PC-9 (cell line): ENCODE results near the gene TRIP12. TPM values are rescaled to one million over a fixed set of nuclear protein-coding genes. Genes with fewer than 3 reads are reported as not detected.
"Not testable (repeated sequence)": the region's sequence is repeated elsewhere in the genome, so short reads cannot be mapped to it uniquely, and the experiment has no call there.

ENCODE experiments used
- BruUV-seq: library from RNA; stranded (reverse); fragments of 400-500 nt; replicated peaks from 2 replicates; lab custom pipeline; 2021; lab: Mats Ljungman, UMichigan
- CTCF ChIA-PET: fragments of 300-600 bp; sonication (Branson Sonifier 250); formaldehyde crosslinking; loops from one replicate; lab custom pipeline; 2022; ENCODE audit warnings: antibody characterized with exemption; lab: Charles Lee
- POLR2A ChIA-PET: fragments of 300-600 bp; sonication (Branson Sonifier 250); formaldehyde crosslinking; loops from one replicate; lab custom pipeline; 2022; ENCODE audit warnings: antibody characterized with exemption; ENCODE audit not compliant: unreplicated experiment; lab: Charles Lee
- DNase-seq, 2 experiments: peaks; one replicate each; pipeline versions ENCODE4 v3.0.0 to v3.0.0-alpha.2; 2015 to 2022; ENCODE audit warnings: mixed read lengths in 1 of 2
- H2AFZ ChIP-seq: fragments of 200-600 bp; sonication (generic); 2 replicates; pipeline ENCODE4 v1.8.1; 2017; ENCODE audit warnings: antibody characterized with exemption
- H3F3A ChIP-seq: fragments of 200-600 bp; sonication (generic); 2 replicates; pipeline ENCODE4 v1.8.1; 2017; ENCODE audit warnings: antibody characterized with exemption, mild to moderate bottlenecking, low read depth; ENCODE audit not compliant: insufficient read depth
- H3K27ac ChIP-seq: fragments of 200-600 bp; sonication (generic); 2 replicates; pipeline ENCODE4 v1.6.1; 2016; ENCODE audit warnings: mixed run types
- H3K27me3 ChIP-seq: fragments of 200-600 bp; sonication (generic); 2 replicates; pipeline ENCODE4 v1.6.1; 2016; ENCODE audit warnings: low read depth, mixed run types; ENCODE audit not compliant: insufficient read depth
- H3K36me3 ChIP-seq: fragments of 200-600 bp; sonication (generic); 2 replicates; pipeline ENCODE4 v1.6.1; 2016; ENCODE audit warnings: low read depth, mixed run types
- H3K4me1 ChIP-seq: fragments of 200-600 bp; sonication (generic); replicated peaks from 2 replicates; pipeline ENCODE4 v1.6.1; 2016; ENCODE audit warnings: mixed run types; ENCODE audit not compliant: insufficient read depth
- H3K4me2 ChIP-seq: fragments of 200-600 bp; sonication (generic); 2 replicates; pipeline ENCODE4 v1.6.1; 2017; ENCODE audit warnings: mixed run types
- H3K4me3 ChIP-seq: fragments of 200-600 bp; sonication (generic); 2 replicates; pipeline ENCODE4 v1.6.1; 2016; ENCODE audit warnings: mixed run types
- H3K79me2 ChIP-seq: fragments of 200-600 bp; sonication (generic); 2 replicates; pipeline ENCODE4 v1.6.1; 2017; ENCODE audit warnings: low read depth, mixed run types
- H3K9me2 ChIP-seq: fragments of 200-600 bp; sonication (generic); 2 replicates; pipeline ENCODE4 v1.8.1; 2017; ENCODE audit warnings: mild to moderate bottlenecking; ENCODE audit not compliant: insufficient read depth
- H3K9me3 ChIP-seq: fragments of 200-600 bp; sonication (generic); 2 replicates; pipeline ENCODE4 v1.8.1; 2016; ENCODE audit warnings: low read depth; ENCODE audit not compliant: insufficient read depth
- H4K20me1 ChIP-seq: fragments of 200-600 bp; sonication (generic); 2 replicates; pipeline ENCODE4 v1.8.1; 2017; ENCODE audit not compliant: insufficient read depth
- EZH2 ChIP-seq: fragments of 200-600 bp; sonication (generic); IDR thresholded peaks from 2 replicates; pipeline ENCODE4 v1.8.0; 2017; ENCODE audit warnings: antibody characterized with exemption, low read depth
- intact Hi-C: fragments of 100-400 bp; cut with micrococcal nuclease; formaldehyde crosslinking; loops from one replicate; pipeline ENCODE4 v1.10.0; 2022; ENCODE audit not compliant: unreplicated experiment
- total RNA-seq: library from RNA; stranded (reverse); gene quantifications from 2 replicates; pipeline ENCODE4 v1.2.3, GENCODE V29; 2021
- TF ChIP-seq, protein P1 (sequence below): fragments of 200-600 bp; sonication (generic); conservative IDR thresholded peaks from 2 replicates; pipeline ENCODE4 v1.6.1; 2017; ENCODE audit warnings: mixed run types, antibody characterized with exemption, mild to moderate bottlenecking, moderate library complexity

Gene TRIP12
- total RNA-seq, 1 experiment from 2014 or later: 226 TPM

DNA sequence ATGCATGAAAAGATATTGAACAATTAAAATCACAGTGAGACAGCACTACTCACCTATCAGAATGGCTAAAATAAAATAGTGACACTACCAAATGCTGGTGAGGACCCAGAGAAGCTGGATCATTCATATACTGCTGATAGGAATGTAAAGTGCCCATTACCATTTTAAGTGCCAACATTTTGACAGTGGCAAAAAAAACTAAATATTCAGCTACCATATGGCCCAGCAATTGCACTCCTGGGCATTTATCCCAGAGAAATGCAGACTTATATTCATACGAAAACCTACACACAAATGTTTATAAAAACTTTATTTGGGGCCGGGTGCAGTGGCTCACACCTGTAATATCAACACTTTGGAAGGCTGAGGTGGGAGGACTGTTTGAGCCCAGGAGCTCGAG, 48.1 kb upstream of the TRIP12 start:
- H3K27ac ChIP-seq: no peak overlapping the region
- TF ChIP-seq, protein P1, sequence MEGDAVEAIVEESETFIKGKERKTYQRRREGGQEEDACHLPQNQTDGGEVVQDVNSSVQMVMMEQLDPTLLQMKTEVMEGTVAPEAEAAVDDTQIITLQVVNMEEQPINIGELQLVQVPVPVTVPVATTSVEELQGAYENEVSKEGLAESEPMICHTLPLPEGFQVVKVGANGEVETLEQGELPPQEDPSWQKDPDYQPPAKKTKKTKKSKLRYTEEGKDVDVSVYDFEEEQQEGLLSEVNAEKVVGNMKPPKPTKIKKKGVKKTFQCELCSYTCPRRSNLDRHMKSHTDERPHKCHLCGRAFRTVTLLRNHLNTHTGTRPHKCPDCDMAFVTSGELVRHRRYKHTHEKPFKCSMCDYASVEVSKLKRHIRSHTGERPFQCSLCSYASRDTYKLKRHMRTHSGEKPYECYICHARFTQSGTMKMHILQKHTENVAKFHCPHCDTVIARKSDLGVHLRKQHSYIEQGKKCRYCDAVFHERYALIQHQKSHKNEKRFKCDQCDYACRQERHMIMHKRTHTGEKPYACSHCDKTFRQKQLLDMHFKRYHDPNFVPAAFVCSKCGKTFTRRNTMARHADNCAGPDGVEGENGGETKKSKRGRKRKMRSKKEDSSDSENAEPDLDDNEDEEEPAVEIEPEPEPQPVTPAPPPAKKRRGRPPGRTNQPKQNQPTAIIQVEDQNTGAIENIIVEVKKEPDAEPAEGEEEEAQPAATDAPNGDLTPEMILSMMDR: no peak
- TF ChIP-seq EZH2: no peak
- intact Hi-C loops: no loop called here
- no peak overlapping the region for H2AFZ ChIP-seq
- ChIA-PET POLR2A (no interaction called here), CTCF (no interaction called here)
- no TSS peak for BruUV-seq
- H4K20me1 ChIP-seq: no peaks in the 10 kb centered on the region
- H3K4me3 ChIP-seq: no peak overlapping the region
- no peaks in the 10 kb centered on the region for H3K9me3 ChIP-seq
- no peaks in the 10 kb centered on the region for H3K36me3 ChIP-seq
- no peak for DNase-seq
- H3K4me2 ChIP-seq: no peak overlapping the region
- no peaks in the 10 kb centered on the region for H3K4me1 ChIP-seq
- H3K27me3 ChIP-seq: no peaks in the 10 kb centered on the region
- H3K79me2 ChIP-seq: no peaks in the 10 kb centered on the region
- no peaks in the 10 kb centered on the region for H3F3A ChIP-seq
- H3K9me2 ChIP-seq: no peaks in the 10 kb centered on the region

DNA sequence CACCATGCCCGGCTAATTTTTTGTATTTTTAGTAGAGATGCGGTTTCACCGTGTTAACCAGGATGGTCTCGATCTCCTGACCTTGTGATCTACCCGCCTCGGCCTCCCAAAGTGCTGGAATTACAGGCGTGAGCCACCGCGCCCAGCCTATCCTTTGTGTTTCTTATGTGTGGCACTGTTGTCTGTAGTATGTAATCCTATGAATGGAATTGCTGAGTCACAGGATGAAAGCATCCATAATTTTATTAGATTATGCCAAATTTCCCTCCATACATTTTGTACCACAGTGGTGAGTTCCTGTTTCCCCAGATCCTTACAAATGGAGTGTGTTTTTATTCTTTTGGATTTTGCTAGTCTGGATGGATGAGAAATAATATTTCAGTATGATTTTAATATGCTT, 41.8 kb upstream of the TRIP12 start:
- CTCF ChIA-PET, H3K36me3 ChIP-seq, H3K27ac ChIP-seq, H4K20me1 ChIP-seq, H3K4me1 ChIP-seq, BruUV-seq, H3F3A ChIP-seq, H3K9me2 ChIP-seq, H3K79me2 ChIP-seq, POLR2A ChIA-PET, H3K4me3 ChIP-seq, H3K27me3 ChIP-seq, intact Hi-C loops, H2AFZ ChIP-seq, DNase-seq, H3K4me2 ChIP-seq, H3K9me3 ChIP-seq: not testable (repeated sequence)

GRCh38 chr2:229956491-229956890, 34.7 kb upstream of the TRIP12 start:
- intact Hi-C loops: no loop called here
- CTCF ChIA-PET: no interaction called here
- Histone ChIP-seq H3K9me2 (no peaks in the 10 kb centered on the region), H2AFZ (no peak overlapping the region), H3K9me3 (no peaks in the 10 kb centered on the region), H3K27ac (no peak overlapping the region), H3K4me1 (0 out of 2 replicates have a peak, but pooled peaks cover 8% of the 10 kb centered on the region), H3F3A (no peaks in the 10 kb centered on the region; the same call in 1 of the 2 replicates), H3K27me3 (no peaks in the 10 kb centered on the region), H3K79me2 (no peaks in the 10 kb centered on the region), H3K4me2 (no peak overlapping the region), H3K4me3 (no peak overlapping the region), H3K36me3 (no peaks in the 10 kb centered on the region), H4K20me1 (no peaks in the 10 kb centered on the region)
- DNase-seq: no peak
- POLR2A ChIA-PET: no interaction called here
- TF ChIP-seq, protein P1: no peak
- no peak for TF ChIP-seq EZH2
- no TSS peak for BruUV-seq

- Histone ChIP-seq H4K20me1 (no peaks in the 10 kb centered on the region), H3K4me1 (0 out of 2 replicates have a peak, but pooled peaks cover 8% of the 10 kb centered on the region), H3K27me3 (no peaks in the 10 kb centered on the region), H3K79me2 (no peaks in the 10 kb centered on the region), H3F3A (no peaks in the 10 kb centered on the region; the same call in 1 of the 2 replicates), H3K36me3 (no peaks in the 10 kb centered on the region), H3K27ac (no peak overlapping the region), H3K4me3 (no peak overlapping the region), H2AFZ (no peak overlapping the region), H3K4me2 (no peak overlapping the region), H3K9me2 (no peaks in the 10 kb centered on the region), H3K9me3 (no peaks in the 10 kb centered on the region)
- POLR2A ChIA-PET: no interaction called here
- CTCF ChIA-PET: no interaction called here
- TF ChIP-seq, protein P1: no peak
- no peak for TF ChIP-seq EZH2
- DNase-seq: peak in 1 of 2 experiments; percentile 59
- intact Hi-C loops: no loop called here
- BruUV-seq: no TSS peak
Measured at GRCh38 chr2:229955663-229956062, 33.9 kb upstream of the TRIP12 start.
